ENCODE measurements around the gene SCYGR2. TPM values are rescaled to one million over a fixed set of nuclear protein-coding genes. Genes with fewer than 3 reads are reported as not detected.

Gene SCYGR2
- total RNA-seq, 1 donor from 2014 or later, result not detected

GRCh38 chr2:227612546-227613271, 14.0 kb downstream of the SCYGR2 start:
- intact Hi-C loops (cut with micrococcal nuclease), result no loop called here

- intact Hi-C loops (cut with micrococcal nuclease), result no loop called here
These were observed 14.6 kb downstream of the SCYGR2 start for GRCh38 chr2:227613272-227613660.

GRCh38 chr2:227614246-227614645, 15.6 kb downstream of the SCYGR2 start:
- intact Hi-C loops (cut with micrococcal nuclease), result no loop called here

- intact Hi-C loops (cut with micrococcal nuclease), result no loop called here
These were observed 16.0 kb downstream of the SCYGR2 start, which contains the start of gene SCYGR3 for GRCh38 chr2:227614740-227615139. SCYGR3 (minus strand) TSS chr2:227614840; CDS start chr2:227614840, 0 bp downstream.

GRCh38 chr2:227615181-227615580, 16.5 kb downstream of the SCYGR2 start:
- intact Hi-C loops (cut with micrococcal nuclease), result no loop called here

GRCh38 chr2:227615906-227616305, 17.2 kb downstream of the SCYGR2 start:
- intact Hi-C loops (cut with micrococcal nuclease), result no loop called here

GRCh38 chr2:227616631-227617030, 17.9 kb downstream of the SCYGR2 start:
- intact Hi-C loops (cut with micrococcal nuclease), result no loop called here

- intact Hi-C loops (cut with micrococcal nuclease), result no loop called here
These were observed 18.9 kb downstream of the SCYGR2 start, which contains the start of gene SCYGR4 for GRCh38 chr2:227617316-227618230. SCYGR4 (plus strand) TSS chr2:227617498; CDS start chr2:227617498, 0 bp downstream.

GRCh38 chr2:227623226-227623625, 24.5 kb downstream of the SCYGR2 start:
- intact Hi-C loops (cut with micrococcal nuclease), result no loop called here

GRCh38 chr2:227625420-227625819, 26.7 kb downstream of the SCYGR2 start:
- intact Hi-C loops (cut with micrococcal nuclease), result no loop called here

GRCh38 chr2:227626580-227627151, 28.0 kb downstream of the SCYGR2 start:
- intact Hi-C loops (cut with micrococcal nuclease), result no loop called here

- intact Hi-C loops (cut with micrococcal nuclease), result no loop called here
These were observed 29.1 kb downstream of the SCYGR2 start for GRCh38 chr2:227627769-227628168.

GRCh38 chr2:227629435-227629834, 30.7 kb downstream of the SCYGR2 start:
- intact Hi-C loops (cut with micrococcal nuclease), result no loop called here

- intact Hi-C loops (cut with micrococcal nuclease), result no loop called here
These were observed 31.6 kb downstream of the SCYGR2 start for GRCh38 chr2:227630322-227630721.

- intact Hi-C loops (cut with micrococcal nuclease), result no loop called here
These were observed 34.1 kb downstream of the SCYGR2 start for GRCh38 chr2:227632827-227633226.

GRCh38 chr2:227634201-227634600, 35.5 kb downstream of the SCYGR2 start:
- intact Hi-C loops (cut with micrococcal nuclease), result no loop called here

- intact Hi-C loops (cut with micrococcal nuclease), result no loop called here
These were observed 44.0 kb downstream of the SCYGR2 start for GRCh38 chr2:227642656-227643055.

GRCh38 chr2:227643990-227644551, 45.4 kb downstream of the SCYGR2 start:
- intact Hi-C loops (cut with micrococcal nuclease), result no loop called here
